ENCODE results near the gene PLXND1. TPM values are rescaled to one million over a fixed set of nuclear protein-coding genes. Genes with fewer than 3 reads are reported as not detected.

PLXND1 gene
- total and polyA plus RNA-seq, 12 donors = 41.2 to 370 (median 138) TPM

- TF ChIP-seq POLR2A (IDR thresholded peaks at IDR 0.05) (no peak), CTCF (IDR thresholded peaks at IDR 0.05) (no peak)
Measured at GRCh38 chr3:129520960-129521359, 85.5 kb downstream of the PLXND1 start.

GRCh38 chr3:129519896-129520715 lies 86.4 kb downstream of the PLXND1 start:
- no peak for DNase-seq
- Histone ChIP-seq H3K4me1 (replicated peaks in 1 of 2) (no peaks in the 10 kb centered on the region), H3K27me3 (no peaks in the 10 kb centered on the region), H3K9me3 (replicated peaks in 1 of 3) (no peaks in the 10 kb centered on the region), H3K36me3 (replicated peaks in 1 of 2) (peaks cover 0 to 5% of the 10 kb centered on the region in 2 donors), H3K4me3 (no peak overlapping the region), H3K27ac (no peak overlapping the region)
- no peak for TF ChIP-seq CTCF (IDR thresholded peaks at IDR 0.05)
- no peak for TF ChIP-seq POLR2A (IDR thresholded peaks at IDR 0.05)
- intact Hi-C loops (cut with DNase I) = no loop called here
- 92 to 97% (median 93%) methylated on average over 12 to 15 of the region's 15 CpGs for WGBS, 4 donors

More at GRCh38 chr3:129520960-129521359, 85.5 kb downstream of the PLXND1 start:
- H3K27ac ChIP-seq = no peak overlapping the region
- H3K36me3 ChIP-seq (replicated peaks in 1 of 2) = peaks cover 0 to 5% of the 10 kb centered on the region in 2 donors
- no peaks in the 10 kb centered on the region for H3K27me3 ChIP-seq
- H3K9me3 ChIP-seq (replicated peaks in 1 of 3) = no peaks in the 10 kb centered on the region
- no peak overlapping the region for H3K4me3 ChIP-seq
- no peak for DNase-seq
- intact Hi-C loops (cut with DNase I) = no loop called here
- WGBS, 4 donors = 84 to 100% (median 88%) methylated on average over 1 to 4 of the region's 4 CpGs
- H3K4me1 ChIP-seq (replicated peaks in 1 of 2) = no peaks in the 10 kb centered on the region

GRCh38 chr3:129519449-129519848 lies 87.0 kb downstream of the PLXND1 start:
- H3K27me3 ChIP-seq = no peaks in the 10 kb centered on the region

GRCh38 chr3:129518581-129518980 lies 87.9 kb downstream of the PLXND1 start:
- WGBS, 4 donors = 97 to 100% (median 97%) methylated on average over 2 to 8 of the region's 8 CpGs
- no peak for DNase-seq
- Histone ChIP-seq H3K27me3 (no peaks in the 10 kb centered on the region), H3K36me3 (replicated peaks in 1 of 2) (peaks cover 0 to 13% of the 10 kb centered on the region in 2 donors), H3K4me1 (replicated peaks in 1 of 2) (no peaks in the 10 kb centered on the region), H3K4me3 (no peak overlapping the region), H3K9me3 (replicated peaks in 1 of 3) (no peaks in the 10 kb centered on the region), H3K27ac (no peak overlapping the region)
- intact Hi-C loops (cut with DNase I) = no loop called here
- TF ChIP-seq CTCF (IDR thresholded peaks at IDR 0.05) (no peak), POLR2A (IDR thresholded peaks at IDR 0.05) (no peak)

More at GRCh38 chr3:129519449-129519848, 87.0 kb downstream of the PLXND1 start:
- Histone ChIP-seq H3K4me3 (no peak overlapping the region), H3K9me3 (replicated peaks in 1 of 3) (no peaks in the 10 kb centered on the region), H3K36me3 (replicated peaks in 1 of 2) (peaks cover 0 to 5% of the 10 kb centered on the region in 2 donors), H3K4me1 (replicated peaks in 1 of 2) (no peaks in the 10 kb centered on the region), H3K27ac (no peak overlapping the region)
- TF ChIP-seq POLR2A (IDR thresholded peaks at IDR 0.05) (no peak), CTCF (IDR thresholded peaks at IDR 0.05) (no peak)
- intact Hi-C loops (cut with DNase I) = no loop called here
- no peak for DNase-seq
- 96 to 100% (median 99%) methylated on average over 4 to 10 of the region's 10 CpGs for WGBS, 4 donors

Measured in adrenal gland (tissue), 12 donors.